DOHH2 (cell line): Measurements from ENCODE around the gene RAB20.

Source experiments
- CTCF ChIP-seq: fragments of 200-600 bp; sonication (generic); IDR thresholded peaks from one replicate; pipeline ENCODE4 v1.5.1; 2014; ENCODE audit warnings: antibody characterized with exemption, mild to moderate bottlenecking, low read depth, low read length; ENCODE audit not compliant: poor library complexity, severe bottlenecking
- EZH2phosphoT487 ChIP-seq: fragments of 200-600 bp; sonication (generic); IDR thresholded peaks from 2 replicates; pipeline ENCODE4 v1.6.1; 2017; ENCODE audit warnings: borderline replicate concordance, mild to moderate bottlenecking, antibody characterized with exemption, low read length, moderate library complexity, mixed read lengths

DNA sequence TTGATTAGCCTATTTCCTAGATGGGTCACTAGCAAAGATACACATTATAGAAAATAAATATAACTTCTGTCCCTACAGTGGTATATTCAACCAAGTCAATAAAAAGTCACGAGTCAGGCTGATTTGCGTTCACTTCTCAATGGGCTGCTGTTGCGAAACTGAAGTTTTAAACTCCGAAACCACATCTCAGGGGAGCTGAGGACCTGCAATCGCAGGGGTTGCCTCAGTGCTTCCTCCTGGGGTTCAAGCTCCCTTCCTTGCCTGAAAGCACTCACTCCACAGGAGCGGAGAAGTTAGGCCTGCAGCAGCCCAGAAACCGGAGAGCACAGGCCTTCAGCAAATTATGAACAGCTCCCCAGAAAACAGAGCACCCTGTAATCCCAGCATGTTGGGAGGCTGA, 39.6 kb downstream of the RAB20 start:
- TF ChIP-seq CTCF, result no peak
- no peak for TF ChIP-seq EZH2phosphoT487
